H1 (cell line): ENCODE results near the gene EEF1AKMT3. TPM values are rescaled to one million over a fixed set of nuclear protein-coding genes. Genes with fewer than 3 reads are reported as not detected.

Experiments used
- HDAC6 ChIP-seq: IDR thresholded peaks from one replicate; pipeline ENCODE4 v1.7.1; 2012; ENCODE audit warnings: low read depth, mild to moderate bottlenecking, inconsistent platforms, low read length, moderate library complexity
- JUND ChIP-seq: IDR thresholded peaks from 2 replicates; pipeline ENCODE4 v1.6.1; 2011; ENCODE audit warnings: mild to moderate bottlenecking, improper control_type of control experiment, low read length
- SIRT6 ChIP-seq: IDR thresholded peaks from one replicate; pipeline ENCODE4 v1.7.1; 2012; ENCODE audit warnings: low read length, inconsistent platforms
- SP4 ChIP-seq: IDR thresholded peaks from 2 replicates; pipeline ENCODE4 v1.6.1; 2012; ENCODE audit warnings: low read length, inconsistent platforms
- polyA plus RNA-seq, 7 experiments: library from polyadenylated mRNA; depleted of rRNA in 3 of 7; stranded (reverse) in 5 of 7; unstranded in 2 of 7; fragments of >200 nt in 5 of 7; fragments of 200-250 nt in 2 of 7; gene quantifications; 1 replicate in 5 of 7; 2 replicates in 1 of 7; 4 replicates in 1 of 7; pipeline versions ENCODE4 v1.2.1 to v1.2.3, GENCODE V29; 2011 to 2013; ENCODE audit warnings: missing spikeins in 2 of 7, mixed read lengths in 2 of 7
- total RNA-seq: library from RNA; stranded (reverse); fragmentation: NEBNext Ultra II Directional; extraction: Animal tissue kit (Norgen Biotek cat#: 25700); gene quantifications from 2 replicates; pipeline ENCODE4 v1.2.1, GENCODE V29; 2021

The EEF1AKMT3 gene
- total and polyA plus RNA-seq, 2 of the 8 experiments (the other 6 are each of a cell fraction or from before 2014, with no cell fraction given) = 3.1 to 4.4 TPM

DNA sequence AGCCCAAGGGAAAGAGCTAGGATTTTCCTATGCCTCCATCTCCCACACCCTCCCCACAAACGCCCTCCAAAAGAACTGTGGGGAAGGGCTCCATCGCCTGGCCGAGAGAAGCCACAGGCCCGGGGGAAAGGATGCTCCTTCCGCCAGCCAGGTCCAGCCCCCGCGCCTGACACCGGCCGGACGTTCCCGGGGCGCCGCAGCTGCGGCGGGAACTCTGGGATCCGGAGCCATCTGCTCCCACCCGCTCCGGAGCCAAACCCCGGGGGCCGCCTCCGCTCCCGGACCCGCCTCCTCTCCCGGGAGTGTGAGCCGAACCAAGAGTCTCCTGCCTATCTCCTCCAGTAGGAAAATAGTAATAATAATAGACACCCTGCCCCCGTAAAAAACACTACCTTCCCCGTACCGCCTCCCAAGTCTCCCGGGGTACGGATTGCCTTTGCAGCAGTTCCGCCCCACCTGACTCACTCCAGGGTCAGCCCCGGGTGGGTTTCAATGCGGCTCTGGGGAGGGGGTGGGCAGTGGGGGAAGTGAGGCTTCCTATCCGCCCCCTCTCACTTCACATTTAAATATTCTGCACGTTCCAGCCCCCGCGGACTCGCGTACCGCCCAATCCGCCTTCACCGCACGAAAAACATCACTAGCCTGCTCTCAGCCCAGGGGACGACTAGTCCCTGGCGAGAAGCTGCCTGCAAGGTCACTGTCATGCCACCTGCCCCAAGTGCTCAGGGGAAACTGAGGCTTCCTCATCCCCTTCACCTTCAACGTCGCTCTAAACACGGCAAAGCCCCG is 36.3 kb upstream of the EEF1AKMT3 start (continued):
- TF ChIP-seq SP4 = no peak
- TF ChIP-seq JUND = no peak
- no peak for TF ChIP-seq SIRT6
- TF ChIP-seq HDAC6 = no peak
